ENCODE results near the gene CATSPER3.
A peak's percentile ranks its signal among the peaks of the same experiment; 100 is the strongest.

Gene CATSPER3

GRCh38 chr5:135040333-135041144, 72.8 kb downstream of the CATSPER3 start:
- peaks cover 69 to 90% of the 10 kb centered on the region in 2 donors for H3K27me3 Mint-ChIP-seq
- H3K36me3 Mint-ChIP-seq (ENCODE audit: insufficient read depth), result no peaks in the 10 kb centered on the region
- H3K27ac Mint-ChIP-seq, result no peak overlapping the region
- DNase-seq, result no peak
- no peak for ATAC-seq (replicated peaks)
- peak overlapping the region; percentile 22 to 43 for H3K4me3 Mint-ChIP-seq
- H3K9me3 Mint-ChIP-seq, result no peaks in the 10 kb centered on the region
- peaks cover 0 to 6% of the 10 kb centered on the region in 2 donors for H3K4me1 Mint-ChIP-seq (ENCODE audit: low read depth in 2 of 2)

- no peaks in the 10 kb centered on the region for H3K36me3 Mint-ChIP-seq (ENCODE audit: insufficient read depth)
- no peak overlapping the region for H3K27ac Mint-ChIP-seq
- peaks cover 66 to 90% of the 10 kb centered on the region in 2 donors for H3K27me3 Mint-ChIP-seq
- peaks cover 0 to 6% of the 10 kb centered on the region in 2 donors for H3K4me1 Mint-ChIP-seq (ENCODE audit: low read depth in 2 of 2)
- no peak for DNase-seq
- no peak for ATAC-seq (replicated peaks)
- no peaks in the 10 kb centered on the region for H3K9me3 Mint-ChIP-seq
- peak overlapping the region in 1 of 2 donors; percentile 43 for H3K4me3 Mint-ChIP-seq
Measured at GRCh38 chr5:135041145-135041587, 73.5 kb downstream of the CATSPER3 start.

GRCh38 chr5:135041726-135042125, 74.0 kb downstream of the CATSPER3 start:
- H3K4me3 Mint-ChIP-seq, result no peak overlapping the region

GRCh38 chr5:135042595-135042994, 74.9 kb downstream of the CATSPER3 start:
- ATAC-seq (replicated peaks), result no peak
- H3K4me3 Mint-ChIP-seq, result no peak overlapping the region
- H3K27me3 Mint-ChIP-seq, result peaks cover 67 to 90% of the 10 kb centered on the region in 2 donors
- no peaks in the 10 kb centered on the region for H3K36me3 Mint-ChIP-seq (ENCODE audit: insufficient read depth)
- H3K4me1 Mint-ChIP-seq (ENCODE audit: low read depth in 2 of 2), result peaks cover 0 to 6% of the 10 kb centered on the region in 2 donors
- no peaks in the 10 kb centered on the region for H3K9me3 Mint-ChIP-seq
- no peak overlapping the region for H3K27ac Mint-ChIP-seq
- no peak for DNase-seq

More at GRCh38 chr5:135041726-135042125, 74.0 kb downstream of the CATSPER3 start:
- Mint-ChIP-seq H3K36me3 (ENCODE audit: insufficient read depth) (no peaks in the 10 kb centered on the region), H3K27me3 (peaks cover 66 to 90% of the 10 kb centered on the region in 2 donors), H3K27ac (no peak overlapping the region), H3K9me3 (no peaks in the 10 kb centered on the region), H3K4me1 (ENCODE audit: low read depth in 2 of 2) (peaks cover 0 to 6% of the 10 kb centered on the region in 2 donors)
- ATAC-seq (replicated peaks) (no peak), DNase-seq (no peak)

GRCh38 chr5:135045488-135045887, 77.8 kb downstream of the CATSPER3 start:
- H3K4me3 Mint-ChIP-seq, result no peak overlapping the region
- ATAC-seq (replicated peaks), result no peak
- H3K4me1 Mint-ChIP-seq (ENCODE audit: low read depth in 2 of 2), result peaks cover 0 to 4% of the 10 kb centered on the region in 2 donors
- peaks cover 77 to 100% of the 10 kb centered on the region in 2 donors for H3K27me3 Mint-ChIP-seq
- no peak for DNase-seq
- no peaks in the 10 kb centered on the region for H3K9me3 Mint-ChIP-seq
- no peak overlapping the region for H3K27ac Mint-ChIP-seq
- no peaks in the 10 kb centered on the region for H3K36me3 Mint-ChIP-seq (ENCODE audit: insufficient read depth)

- no peaks in the 10 kb centered on the region for H3K9me3 Mint-ChIP-seq
- DNase-seq (no peak), ATAC-seq (replicated peaks) (no peak)
- H3K4me1 Mint-ChIP-seq (ENCODE audit: low read depth in 2 of 2), result peaks cover 0 to under 1% of the 10 kb centered on the region in 2 donors
- H3K27me3 Mint-ChIP-seq, result peaks cover 77 to 100% of the 10 kb centered on the region in 2 donors
- no peaks in the 10 kb centered on the region for H3K36me3 Mint-ChIP-seq (ENCODE audit: insufficient read depth)
- no peak overlapping the region for H3K4me3 Mint-ChIP-seq
- H3K27ac Mint-ChIP-seq, result no peak overlapping the region
Measured at GRCh38 chr5:135046661-135047346, 79.1 kb downstream of the CATSPER3 start.

GRCh38 chr5:135047347-135047695, 79.6 kb downstream of the CATSPER3 start:
- ATAC-seq (replicated peaks) (no peak), DNase-seq (no peak)
- Mint-ChIP-seq H3K9me3 (no peaks in the 10 kb centered on the region), H3K4me3 (no peak overlapping the region), H3K27me3 (peaks cover 77 to 100% of the 10 kb centered on the region in 2 donors), H3K27ac (no peak overlapping the region), H3K36me3 (ENCODE audit: insufficient read depth) (no peaks in the 10 kb centered on the region), H3K4me1 (ENCODE audit: low read depth in 2 of 2) (no peaks in the 10 kb centered on the region)

- H3K9me3 Mint-ChIP-seq, result no peaks in the 10 kb centered on the region
- DNase-seq (no peak), ATAC-seq (replicated peaks) (no peak)
- no peak overlapping the region for H3K4me3 Mint-ChIP-seq
- H3K36me3 Mint-ChIP-seq (ENCODE audit: insufficient read depth), result no peaks in the 10 kb centered on the region
- H3K4me1 Mint-ChIP-seq (ENCODE audit: low read depth in 2 of 2), result no peaks in the 10 kb centered on the region
- peaks cover 77 to 100% of the 10 kb centered on the region in 2 donors for H3K27me3 Mint-ChIP-seq
- no peak overlapping the region for H3K27ac Mint-ChIP-seq
Measured at GRCh38 chr5:135048286-135048685, 80.6 kb downstream of the CATSPER3 start.

- Mint-ChIP-seq H3K4me1 (ENCODE audit: low read depth in 2 of 2) (no peaks in the 10 kb centered on the region), H3K36me3 (ENCODE audit: insufficient read depth) (no peaks in the 10 kb centered on the region), H3K27me3 (peaks cover 73 to 100% of the 10 kb centered on the region in 2 donors), H3K27ac (no peak overlapping the region), H3K4me3 (no peak overlapping the region), H3K9me3 (no peaks in the 10 kb centered on the region)
- no peak for ATAC-seq (replicated peaks)
- DNase-seq, result no peak
Measured at GRCh38 chr5:135048930-135049329, 81.2 kb downstream of the CATSPER3 start.

GRCh38 chr5:135050244-135050767, 82.6 kb downstream of the CATSPER3 start:
- Mint-ChIP-seq H3K4me3 (no peak overlapping the region), H3K36me3 (ENCODE audit: insufficient read depth) (no peaks in the 10 kb centered on the region), H3K27ac (no peak overlapping the region), H3K9me3 (no peaks in the 10 kb centered on the region), H3K27me3 (peaks cover 69 to 97% of the 10 kb centered on the region in 2 donors), H3K4me1 (ENCODE audit: low read depth in 2 of 2) (no peaks in the 10 kb centered on the region)
- DNase-seq, result no peak
- no peak for ATAC-seq (replicated peaks)

GRCh38 chr5:135051399-135051798, 83.7 kb downstream of the CATSPER3 start:
- H3K4me1 Mint-ChIP-seq (ENCODE audit: low read depth in 2 of 2), result no peaks in the 10 kb centered on the region
- H3K27me3 Mint-ChIP-seq, result peaks cover 66 to 96% of the 10 kb centered on the region in 2 donors
- H3K27ac Mint-ChIP-seq, result no peak overlapping the region
- DNase-seq, result no peak
- no peaks in the 10 kb centered on the region for H3K36me3 Mint-ChIP-seq (ENCODE audit: insufficient read depth)
- H3K4me3 Mint-ChIP-seq, result no peak overlapping the region
- H3K9me3 Mint-ChIP-seq, result no peaks in the 10 kb centered on the region
- ATAC-seq (replicated peaks), result no peak

GRCh38 chr5:135051872-135052271, 84.2 kb downstream of the CATSPER3 start:
- no peak overlapping the region for H3K27ac Mint-ChIP-seq

GRCh38 chr5:135052511-135053145, 84.9 kb downstream of the CATSPER3 start:
- H3K27me3 Mint-ChIP-seq, result peaks cover 57 to 96% of the 10 kb centered on the region in 2 donors
- H3K36me3 Mint-ChIP-seq (ENCODE audit: insufficient read depth), result no peaks in the 10 kb centered on the region
- H3K27ac Mint-ChIP-seq, result no peak overlapping the region
- no peak overlapping the region for H3K4me3 Mint-ChIP-seq
- DNase-seq (no peak), ATAC-seq (replicated peaks) (no peak)
- H3K9me3 Mint-ChIP-seq, result no peaks in the 10 kb centered on the region
- H3K4me1 Mint-ChIP-seq (ENCODE audit: low read depth in 2 of 2), result no peaks in the 10 kb centered on the region

More at GRCh38 chr5:135051872-135052271, 84.2 kb downstream of the CATSPER3 start:
- DNase-seq (no peak), ATAC-seq (replicated peaks) (no peak)
- H3K9me3 Mint-ChIP-seq, result no peaks in the 10 kb centered on the region
- peaks cover 64 to 96% of the 10 kb centered on the region in 2 donors for H3K27me3 Mint-ChIP-seq
- H3K4me3 Mint-ChIP-seq, result no peak overlapping the region
- no peaks in the 10 kb centered on the region for H3K36me3 Mint-ChIP-seq (ENCODE audit: insufficient read depth)
- no peaks in the 10 kb centered on the region for H3K4me1 Mint-ChIP-seq (ENCODE audit: low read depth in 2 of 2)

Data from effector memory CD8-positive, alpha-beta T cell (primary cell).